SK-N-MC (cell line): ENCODE data around the gene CDC45.

Source experiments
- EZH2 ChIP-seq: fragments of 200-600 bp; sonication (generic); IDR thresholded peaks from one replicate; pipeline ENCODE4 v1.6.1; 2017; ENCODE audit warnings: antibody characterized with exemption
- FOXP2 ChIP-seq: optimal IDR thresholded peaks from 2 replicates; pipeline ENCODE3; 2011; ENCODE audit warnings: mild to moderate bottlenecking, moderate library complexity; ENCODE audit not compliant: insufficient read depth; ENCODE audit errors: extremely low read length, control extremely low read depth
- POLR2AphosphoS5 ChIP-seq: IDR thresholded peaks from 2 replicates; pipeline ENCODE4 v1.6.1; 2012; ENCODE audit warnings: mild to moderate bottlenecking, low read depth, low read length, borderline replicate concordance

DNA sequence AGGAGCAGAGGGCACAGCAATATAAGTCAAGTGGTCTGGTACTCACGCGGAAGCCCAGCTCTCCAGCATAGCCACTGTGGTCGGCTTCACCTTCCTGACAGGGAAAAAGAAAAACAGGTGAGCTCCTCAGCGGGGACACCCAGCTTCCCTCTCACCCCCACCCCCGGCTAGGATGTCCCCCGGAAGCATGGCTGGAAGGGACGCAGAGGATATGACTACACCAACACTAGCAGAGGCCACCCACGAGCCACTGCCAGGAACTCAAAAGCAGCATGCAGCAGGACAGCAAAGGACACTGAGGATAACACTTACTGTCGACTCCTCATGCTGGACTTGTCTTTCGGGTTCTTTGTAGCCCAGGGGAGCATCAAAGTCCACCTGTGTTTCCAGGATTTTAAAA, 23.2 kb upstream of the CDC45 start:
- no peak for TF ChIP-seq EZH2
- TF ChIP-seq POLR2AphosphoS5: no peak
- TF ChIP-seq FOXP2: no peak
